Activated CD4-positive, alpha-beta memory T cell treated with anti-CD3 and anti-CD28 coated beads, Interleukin-2, amount 10 ng/mL, durations not matched to agents 7 days and 5 days (primary cell): Measurements from ENCODE around the gene PLAAT2. TPM values are rescaled to one million over a fixed set of nuclear protein-coding genes. Genes with fewer than 3 reads are reported as not detected.
"Not testable (repeated sequence)": the region's sequence is repeated elsewhere in the genome, so short reads cannot be mapped to it uniquely, and the experiment has no call there.

Source experiments
- CTCF ChIA-PET: fragments of 350-600 bp; sonication (Branson Sonifier 250); formaldehyde crosslinking; loops from one replicate; lab custom pipeline; 2021; ENCODE audit warnings: antibody characterized with exemption, inconsistent platforms; lab: Charles Lee
- POLR2A ChIA-PET: fragments of 350-600 bp; sonication (Branson Sonifier 250); formaldehyde crosslinking; loops from one replicate; lab custom pipeline; 2021; ENCODE audit warnings: antibody characterized with exemption; lab: Charles Lee
- DNase-seq: peaks from one replicate; pipeline ENCODE4 v3.0.0-alpha.2; 2020
- H3K27ac Mint-ChIP-seq: one replicate; pipeline ENCODE4 v1.8.0; 2021; ENCODE audit warnings: mild to moderate bottlenecking, mixed read lengths
- H3K27me3 Mint-ChIP-seq: one replicate; pipeline ENCODE4 v1.8.0; 2021; ENCODE audit warnings: mixed read lengths
- H3K36me3 Mint-ChIP-seq: one replicate; pipeline ENCODE4 v1.8.0; 2021; ENCODE audit warnings: low read depth, mixed read lengths
- H3K4me1 Mint-ChIP-seq: one replicate; pipeline ENCODE4 v1.8.0; 2021; ENCODE audit warnings: mixed read lengths
- H3K4me3 Mint-ChIP-seq: one replicate; pipeline ENCODE4 v1.8.0; 2021; ENCODE audit warnings: mild to moderate bottlenecking, mixed read lengths
- H3K9me3 Mint-ChIP-seq: one replicate; pipeline ENCODE4 v1.8.0; 2021; ENCODE audit warnings: mixed read lengths
- total RNA-seq, 2 experiments: library from RNA; stranded (reverse); gene quantifications; one replicate each; pipeline ENCODE4 v1.2.3, GENCODE V29; 2021

PLAAT2 gene
- total RNA-seq, 2 experiments from 2014 or later, result not detected

GRCh38 chr11:63595296-63595695 lies 32.1 kb upstream of the PLAAT2 start:
- CTCF ChIA-PET, result interaction anchor here (1.4 kb wide), 1 partner anchor 12 kb away, joined by 4 read pairs; no protein-coding TSS in a partner anchor
- no peak for DNase-seq
- H3K36me3 Mint-ChIP-seq, result no peaks in the 10 kb centered on the region
- POLR2A ChIA-PET, result no interaction called here
- H3K27ac Mint-ChIP-seq, result no peak overlapping the region
- H3K4me1 Mint-ChIP-seq, result no peaks in the 10 kb centered on the region
- H3K27me3 Mint-ChIP-seq, result no peaks in the 10 kb centered on the region
- H3K9me3 Mint-ChIP-seq, result no peaks in the 10 kb centered on the region
- H3K4me3 Mint-ChIP-seq, result no peak overlapping the region

GRCh38 chr11:63592975-63593395 lies 29.8 kb upstream of the PLAAT2 start:
- ChIA-PET POLR2A (interaction anchor here (1.8 kb wide), 1 partner anchor 41 kb away, joined by 5 read pairs; no protein-coding TSS in a partner anchor), CTCF (no interaction called here)
- Mint-ChIP-seq H3K36me3 (no peaks in the 10 kb centered on the region), H3K27ac (no peak overlapping the region), H3K27me3 (no peaks in the 10 kb centered on the region), H3K9me3 (no peaks in the 10 kb centered on the region), H3K4me3 (no peak overlapping the region), H3K4me1 (no peaks in the 10 kb centered on the region)
- DNase-seq, result no peak

DNA sequence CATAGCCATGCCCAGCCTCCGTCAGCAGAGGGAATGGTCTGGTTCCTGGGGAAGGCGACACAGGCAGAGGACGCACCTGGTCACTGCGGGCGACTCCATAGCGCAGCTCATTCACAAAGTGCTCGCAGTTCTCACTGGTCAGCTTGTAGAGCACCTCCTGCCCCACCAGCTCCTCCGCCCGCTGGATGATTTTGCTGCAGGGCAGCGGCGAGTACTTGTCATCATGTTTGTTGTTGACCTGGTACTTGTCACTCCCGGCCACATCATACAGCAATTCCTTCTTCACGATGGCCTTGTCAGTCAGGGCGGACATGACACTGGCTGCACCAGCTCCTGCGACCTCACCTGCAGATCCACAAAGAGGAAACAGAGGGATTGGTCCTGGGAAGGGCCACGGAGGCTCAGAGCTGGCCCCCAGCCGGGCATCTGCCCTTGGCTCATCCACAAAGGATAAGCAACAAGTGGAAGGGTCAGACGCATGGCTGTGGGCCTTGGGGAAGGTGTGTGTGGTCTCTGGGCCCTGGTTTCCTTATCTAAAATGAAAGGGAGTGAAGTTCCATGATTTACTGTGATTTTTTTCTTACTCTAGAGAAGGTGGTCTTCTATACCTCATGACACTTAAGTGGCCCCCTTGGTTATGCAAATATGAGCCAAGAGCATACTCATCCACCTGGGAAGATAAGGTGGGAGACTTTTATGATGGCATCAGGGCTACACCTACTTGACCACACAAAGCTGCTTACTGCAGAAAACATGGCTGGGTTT lies 27.0 kb upstream of the PLAAT2 start:
- Mint-ChIP-seq H3K4me1 (no peaks in the 10 kb centered on the region), H3K36me3 (peaks cover 2% of the 10 kb centered on the region), H3K27me3 (no peaks in the 10 kb centered on the region), H3K4me3 (no peak overlapping the region), H3K27ac (no peak overlapping the region), H3K9me3 (no peaks in the 10 kb centered on the region)
- CTCF ChIA-PET, result no interaction called here
- POLR2A ChIA-PET, result no interaction called here
- DNase-seq, result no peak

DNA sequence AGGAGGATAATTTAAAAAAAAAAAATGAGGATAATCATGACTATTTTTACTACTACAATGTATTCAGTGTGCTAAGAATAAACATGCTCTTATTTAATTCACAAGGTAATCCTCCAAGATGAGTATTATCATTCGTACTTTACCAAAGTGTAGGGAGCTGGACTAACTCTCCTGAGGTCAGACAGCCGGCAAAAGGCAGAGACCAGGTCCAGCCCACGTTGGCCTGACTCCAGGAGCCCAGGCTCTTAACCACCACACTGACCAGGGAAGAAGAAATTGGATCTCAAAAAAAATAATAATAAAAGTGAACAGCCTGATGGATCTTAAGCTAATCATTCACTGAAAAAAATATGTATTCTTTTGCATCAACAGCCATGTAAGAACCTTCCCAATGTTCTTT lies 25.8 kb upstream of the PLAAT2 start:
- ChIA-PET POLR2A (no interaction called here), CTCF (interaction anchor here (0.7 kb wide), 1 partner anchor 22 kb away, joined by 4 read pairs; no protein-coding TSS in a partner anchor)
- H3K27ac Mint-ChIP-seq, result no peak overlapping the region
- peaks cover 2% of the 10 kb centered on the region for H3K36me3 Mint-ChIP-seq
- no peaks in the 10 kb centered on the region for H3K27me3 Mint-ChIP-seq
- no peak overlapping the region for H3K4me3 Mint-ChIP-seq
- no peaks in the 10 kb centered on the region for H3K4me1 Mint-ChIP-seq
- H3K9me3 Mint-ChIP-seq, result no peaks in the 10 kb centered on the region
- no peak for DNase-seq

DNA sequence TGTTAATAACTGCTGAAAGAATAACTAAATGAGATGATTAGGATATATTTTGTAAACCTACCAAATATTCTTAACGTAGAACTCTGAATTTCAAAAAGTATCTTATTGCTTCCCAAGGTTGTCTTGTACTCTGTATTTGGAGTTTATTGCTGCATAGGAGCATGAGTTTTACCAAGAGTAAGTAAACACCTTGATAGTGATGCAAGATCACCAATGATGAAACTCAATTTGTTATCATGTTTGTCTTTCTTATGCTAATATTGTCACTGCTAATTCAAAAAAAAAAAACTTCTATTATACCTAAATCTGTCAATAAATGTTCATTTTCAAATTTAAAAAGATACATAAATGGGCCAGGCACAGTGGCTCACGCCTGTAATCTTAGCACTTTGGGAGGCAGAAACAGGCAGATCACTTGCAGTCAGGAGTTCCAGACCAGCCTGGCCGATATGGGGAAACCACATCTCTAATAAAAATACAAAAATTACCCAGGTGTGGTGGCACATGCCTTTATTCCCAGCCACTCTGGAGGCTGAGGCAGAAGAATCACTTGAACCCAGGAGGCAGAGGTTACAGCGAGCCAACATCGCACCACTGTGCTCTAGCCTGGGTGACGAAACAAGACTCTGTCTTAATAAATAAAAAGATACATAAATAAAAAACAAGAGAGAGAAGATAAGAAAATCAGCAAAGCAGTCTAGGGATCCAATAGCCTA lies 23.4 kb upstream of the PLAAT2 start:
- peaks cover 6% of the 10 kb centered on the region for H3K9me3 Mint-ChIP-seq
- POLR2A ChIA-PET, result no interaction called here
- H3K4me3 Mint-ChIP-seq, result no peak overlapping the region
- H3K4me1 Mint-ChIP-seq, result peaks cover 14% of the 10 kb centered on the region
- no peaks in the 10 kb centered on the region for H3K27me3 Mint-ChIP-seq
- no peak overlapping the region for H3K27ac Mint-ChIP-seq
- peaks cover 16% of the 10 kb centered on the region for H3K36me3 Mint-ChIP-seq
- CTCF ChIA-PET, result no interaction called here
- DNase-seq, result no peak

DNA sequence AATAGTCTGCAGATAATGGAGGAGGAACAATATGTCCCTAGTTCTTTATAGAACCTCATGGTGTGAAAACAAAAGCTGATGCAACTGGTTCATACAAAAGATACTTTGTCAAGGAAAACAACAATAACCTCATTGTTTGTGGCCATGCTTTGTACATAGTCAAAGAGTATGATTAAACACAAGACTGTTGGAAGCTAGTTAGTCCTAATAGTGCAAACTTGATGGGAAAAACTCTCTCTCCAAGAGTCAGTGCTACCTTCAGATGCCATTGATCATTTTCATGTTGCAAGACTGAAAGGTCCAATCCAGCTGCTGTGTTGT lies 20.1 kb upstream of the PLAAT2 start:
- Mint-ChIP-seq H3K36me3 (peaks cover 36% of the 10 kb centered on the region), H3K9me3 (peaks cover 20% of the 10 kb centered on the region), H3K27me3 (no peaks in the 10 kb centered on the region), H3K4me3 (no peak overlapping the region), H3K4me1 (peaks cover 18% of the 10 kb centered on the region), H3K27ac (no peak overlapping the region)
- ChIA-PET CTCF (interaction anchor here (0.8 to 1.6 kb wide), 4 partner anchors 11 to 677 kb away, joined by 3 to 4 read pairs (median 4); partner anchors contain the start of gene PLAAT2), POLR2A (interaction anchor here (0.7 to 1.8 kb wide), 5 partner anchors 8 to 19 kb away, joined by 3 to 5 read pairs (median 4); no protein-coding TSS in a partner anchor)
- no peak for DNase-seq

DNA sequence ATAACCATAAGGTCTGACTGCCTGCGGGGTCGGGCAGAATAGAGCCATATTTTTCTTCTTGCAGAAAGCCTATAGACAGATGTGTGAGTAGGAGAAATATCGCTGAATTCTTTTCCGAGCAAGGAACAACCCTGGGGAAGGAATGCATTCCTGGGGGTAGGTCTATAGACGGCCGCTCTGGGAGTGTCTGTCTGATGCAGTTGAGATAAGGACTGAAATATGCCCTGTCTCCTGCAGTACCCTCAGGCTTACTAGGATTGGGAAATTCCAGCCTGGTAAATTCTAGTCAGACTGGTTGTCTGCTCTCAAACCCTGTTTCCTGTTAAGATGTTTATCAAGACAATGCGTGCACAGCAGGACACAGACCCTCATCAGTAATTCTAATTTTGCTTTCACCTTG lies 18.0 kb upstream of the PLAAT2 start:
- CTCF ChIA-PET, DNase-seq, POLR2A ChIA-PET, H3K27me3 Mint-ChIP-seq, H3K27ac Mint-ChIP-seq, H3K4me3 Mint-ChIP-seq: not testable (repeated sequence)
- H3K36me3 Mint-ChIP-seq, result peaks cover 36% of the 10 kb centered on the region
- H3K9me3 Mint-ChIP-seq, result peaks cover 22% of the 10 kb centered on the region
- peaks cover 18% of the 10 kb centered on the region for H3K4me1 Mint-ChIP-seq

DNA sequence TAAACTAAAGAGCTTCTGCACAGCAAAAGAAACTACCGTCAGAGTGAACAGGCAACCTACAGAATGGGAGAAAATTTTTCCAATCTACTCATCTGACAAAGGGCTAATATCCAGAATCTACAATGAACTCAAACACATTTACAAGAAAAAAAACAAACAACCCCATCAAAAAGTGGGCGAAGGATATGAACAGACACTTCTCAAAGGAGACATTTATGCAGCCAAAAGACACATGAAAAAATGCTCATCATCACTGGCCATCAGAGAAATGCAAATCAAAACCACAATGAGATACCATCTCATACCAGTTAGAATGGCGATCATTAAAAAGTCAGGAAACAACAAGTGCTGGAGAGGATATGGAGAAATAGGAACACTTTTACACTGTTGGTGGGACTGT lies 15.7 kb upstream of the PLAAT2 start:
- Mint-ChIP-seq H3K9me3 (peaks cover 22% of the 10 kb centered on the region), H3K4me1 (peaks cover 33% of the 10 kb centered on the region), H3K36me3 (peaks cover 38% of the 10 kb centered on the region)
- POLR2A ChIA-PET, DNase-seq, H3K27ac Mint-ChIP-seq, CTCF ChIA-PET, H3K4me3 Mint-ChIP-seq, H3K27me3 Mint-ChIP-seq: not testable (repeated sequence)

- Mint-ChIP-seq H3K4me3 (peak overlapping the region; percentile 64), H3K4me1 (peaks cover 22% of the 10 kb centered on the region), H3K9me3 (peaks cover 5% of the 10 kb centered on the region), H3K27ac (peak overlapping the region; percentile 81), H3K27me3 (peaks cover 5% of the 10 kb centered on the region), H3K36me3 (peaks cover 18% of the 10 kb centered on the region)
- ChIA-PET CTCF (interaction anchor here (1.2 kb wide), 1 partner anchor 42 kb away, joined by 3 read pairs; no protein-coding TSS in a partner anchor), POLR2A (interaction anchor here (1.0 to 1.7 kb wide), 4 partner anchors 22 to 96 kb away, joined by 3 to 11 read pairs (median 4); partner anchors contain the start of genes ATL3 and PLAAT4)
- DNase-seq, result no peak
These were observed 11.8 kb upstream of the PLAAT2 start for GRCh38 chr11:63574856-63575602.

GRCh38 chr11:63573881-63574855 lies 11.0 kb upstream of the PLAAT2 start:
- Mint-ChIP-seq H3K36me3 (peaks cover 15% of the 10 kb centered on the region), H3K4me1 (peaks cover 22% of the 10 kb centered on the region), H3K27ac (peak overlapping the region; percentile 81), H3K27me3 (peaks cover 5% of the 10 kb centered on the region), H3K9me3 (peaks cover 2% of the 10 kb centered on the region), H3K4me3 (peak overlapping the region; percentile 64)
- ChIA-PET POLR2A (interaction anchor here (0.6 to 1.7 kb wide), 5 partner anchors 8 to 97 kb away, joined by 3 to 11 read pairs (median 4); partner anchors contain the start of genes ATL3 and PLAAT4), CTCF (interaction anchor here (1.0 to 1.7 kb wide), 3 partner anchors 10 to 164 kb away, joined by 3 to 7 read pairs (median 3); no protein-coding TSS in a partner anchor)
- peak; percentile 54 for DNase-seq

- POLR2A ChIA-PET, result interaction anchor here (0.6 kb wide), 1 partner anchor 23 kb away, joined by 4 read pairs; no protein-coding TSS in a partner anchor
- Mint-ChIP-seq H3K4me1 (peaks cover 35% of the 10 kb centered on the region), H3K27ac (no peak overlapping the region), H3K9me3 (no peaks in the 10 kb centered on the region), H3K36me3 (peaks cover 8% of the 10 kb centered on the region), H3K4me3 (no peak overlapping the region), H3K27me3 (peaks cover 5% of the 10 kb centered on the region)
- no peak for DNase-seq
- CTCF ChIA-PET, result no interaction called here
These were observed 9.0 kb upstream of the PLAAT2 start for GRCh38 chr11:63572026-63572688.
